ENCODE results near the gene MTHFD2L.
"Not testable (repeated sequence)": the region's sequence is repeated elsewhere in the genome, so short reads cannot be mapped to it uniquely, and the experiment has no call there.

DNA sequence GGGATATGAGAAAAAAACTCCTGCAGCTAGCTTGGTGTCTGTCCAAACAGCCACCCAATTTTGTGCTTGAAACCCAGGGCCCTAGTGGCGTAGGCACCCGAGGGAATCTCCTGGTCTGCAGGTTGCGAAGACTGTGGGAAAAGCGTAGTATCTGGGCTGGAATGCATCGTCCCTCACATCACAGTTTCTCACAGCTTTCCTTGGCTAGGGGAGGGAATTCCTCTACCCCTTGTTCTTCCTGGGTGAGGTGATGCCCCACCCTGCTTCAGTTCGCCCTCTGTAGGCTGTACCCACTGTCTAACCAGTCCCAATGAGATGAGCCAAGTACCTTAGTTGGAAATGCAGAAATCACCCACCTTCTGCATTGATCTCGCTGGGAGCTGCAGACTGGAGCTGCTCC is 57.3 kb downstream of the MTHFD2L start:
- TF ChIP-seq POLR2A (IDR thresholded peaks at IDR 0.05; ENCODE audit: low read depth, low read length); TAF1 (IDR thresholded peaks at IDR 0.05; ENCODE audit: borderline replicate concordance, low read depth, low read length); POLR2AphosphoS5 (IDR thresholded peaks at IDR 0.05; ENCODE audit: low read depth, low read length): not testable (repeated sequence)

All from GM12892 (cell line).